GM18909 (cell line): ENCODE measurements around the gene SAMHD1.
"Not testable (repeated sequence)": the region's sequence is repeated elsewhere in the genome, so short reads cannot be mapped to it uniquely, and the experiment has no call there.

Experiments used
- ATAC-seq: cut with Tn5 transposase; IDR thresholded peaks from one replicate; pipeline ENCODE4 v1.9.1; 2021; ENCODE audit warnings: mild to moderate bottlenecking; ENCODE audit not compliant: unreplicated experiment, poor library complexity

SAMHD1 gene

GRCh38 chr20:36919715-36920333 lies 31.7 kb downstream of the SAMHD1 start:
- no peak for ATAC-seq

GRCh38 chr20:36917943-36918342 lies 33.6 kb downstream of the SAMHD1 start:
- no peak for ATAC-seq

DNA sequence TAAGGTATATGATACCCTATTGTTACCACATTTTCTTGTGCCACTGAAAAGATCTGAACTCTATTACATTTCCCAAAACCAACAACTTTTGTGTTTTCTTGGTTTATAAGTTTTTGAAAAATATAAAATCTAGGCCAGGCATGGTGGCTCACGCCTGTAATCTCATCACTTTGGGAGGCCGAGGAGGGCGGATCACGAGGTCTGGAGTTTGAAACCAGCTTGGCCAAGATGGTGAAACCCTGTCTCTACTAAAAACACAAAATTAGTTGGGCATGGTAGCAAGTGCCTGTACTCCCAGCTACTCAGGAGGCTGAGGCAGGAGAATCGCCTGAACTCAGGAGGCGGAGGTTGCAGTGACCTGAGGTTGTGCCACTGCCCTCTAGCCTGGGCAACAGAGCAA lies 34.3 kb downstream of the SAMHD1 start:
- no peak for ATAC-seq

DNA sequence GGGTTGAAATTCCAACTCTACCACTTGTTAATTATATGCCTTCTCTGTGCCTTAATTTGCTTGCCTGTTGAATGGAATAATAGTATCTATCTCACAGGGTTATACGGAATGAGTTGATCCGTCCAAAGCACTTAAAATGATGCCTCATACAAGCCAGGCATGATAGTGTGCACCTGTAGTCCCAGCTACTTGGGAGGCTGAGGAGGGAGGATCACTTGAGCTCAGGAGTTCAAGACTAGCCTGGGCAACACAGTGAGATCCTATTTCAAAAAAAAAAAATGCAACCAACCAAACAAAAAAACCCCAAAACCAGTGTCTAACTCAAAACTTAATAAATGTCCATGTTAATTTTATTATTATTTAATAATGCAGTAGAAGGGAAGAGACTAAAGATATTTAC lies 35.3 kb downstream of the SAMHD1 start:
- ATAC-seq: no peak

GRCh38 chr20:36908603-36909002 lies 42.9 kb downstream of the SAMHD1 start:
- ATAC-seq: no peak

GRCh38 chr20:36906086-36906485 lies 45.4 kb downstream of the SAMHD1 start:
- ATAC-seq: not testable (repeated sequence)

- ATAC-seq: not testable (repeated sequence)
Observed at GRCh38 chr20:36905566-36905965, 45.9 kb downstream of the SAMHD1 start.

- no peak for ATAC-seq
Observed at GRCh38 chr20:36904690-36905089, 46.8 kb downstream of the SAMHD1 start.

- no peak for ATAC-seq
Observed at GRCh38 chr20:36895036-36895435, 56.5 kb downstream of the SAMHD1 start.

DNA sequence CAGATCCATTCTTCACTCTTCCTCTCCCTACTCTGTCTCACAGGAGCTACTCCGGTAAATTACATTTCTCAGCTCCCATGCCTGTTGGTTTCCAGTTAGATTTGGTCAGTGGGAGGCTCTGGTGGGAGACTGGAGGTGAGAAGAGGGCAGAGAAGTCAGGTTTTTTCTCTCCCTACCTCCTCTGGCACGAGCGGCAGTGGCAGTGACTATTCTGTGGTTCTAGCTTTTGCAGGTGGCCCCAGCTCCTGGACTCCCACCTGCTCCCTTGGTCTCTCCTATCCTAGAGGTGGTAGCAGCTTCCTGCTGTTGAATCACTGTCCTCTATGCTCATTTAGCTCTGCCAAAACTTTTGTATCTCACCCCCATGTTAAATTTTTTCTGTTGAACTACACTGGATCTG lies 57.7 kb downstream of the SAMHD1 start:
- ATAC-seq: no peak

DNA sequence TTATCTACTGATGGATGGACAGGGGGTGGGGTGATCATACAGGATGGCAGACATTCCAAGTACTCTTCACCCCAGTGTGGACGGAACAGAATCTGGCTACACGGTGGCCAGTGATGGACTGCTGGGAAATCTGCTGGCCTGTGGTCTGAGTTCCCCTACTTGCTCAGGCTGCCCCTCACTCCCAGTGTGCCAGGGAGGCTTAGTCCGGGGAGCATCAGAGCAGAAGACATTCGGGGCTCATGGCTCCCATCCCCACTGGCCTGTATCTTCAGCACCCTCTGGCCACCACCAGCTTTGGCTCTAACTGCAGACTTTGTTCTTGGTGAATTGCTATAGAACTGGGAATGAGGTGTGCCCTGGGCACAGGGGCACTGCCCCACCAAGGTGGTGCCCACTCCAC lies 60.3 kb downstream of the SAMHD1 start:
- ATAC-seq: no peak

GRCh38 chr20:36890586-36890985 lies 60.9 kb downstream of the SAMHD1 start:
- ATAC-seq: no peak

DNA sequence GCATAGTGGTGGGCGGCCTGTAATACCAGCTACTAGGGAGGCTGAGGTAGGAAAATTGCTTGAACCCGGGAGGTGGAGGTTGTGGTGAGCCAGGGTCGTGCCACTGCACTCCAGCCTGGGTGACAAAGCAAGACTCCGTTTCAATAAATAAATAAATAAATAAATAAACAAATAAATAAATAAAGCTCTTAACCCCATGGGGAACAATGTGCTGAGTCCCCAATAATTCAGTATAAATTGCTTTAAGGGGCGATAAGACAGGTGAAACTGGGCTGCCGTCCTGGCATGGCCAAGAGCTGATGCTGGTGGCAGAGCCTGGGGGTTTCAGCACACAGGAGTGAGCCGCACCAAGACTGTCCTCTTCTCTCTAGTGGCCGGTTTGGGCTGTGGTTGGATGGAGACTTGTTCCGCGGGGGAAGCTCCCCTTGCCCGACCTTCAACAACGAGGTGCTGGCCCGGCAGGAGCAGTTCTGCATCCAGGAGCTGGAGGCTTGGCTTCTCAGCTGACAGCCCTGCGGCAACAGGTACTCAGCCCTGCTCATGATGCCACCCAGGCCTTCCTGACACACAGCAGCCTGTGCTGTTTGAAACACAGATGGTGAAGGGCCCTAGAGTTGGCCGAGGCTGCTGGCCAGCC lies 62.5 kb downstream of the SAMHD1 start:
- ATAC-seq: no peak

DNA sequence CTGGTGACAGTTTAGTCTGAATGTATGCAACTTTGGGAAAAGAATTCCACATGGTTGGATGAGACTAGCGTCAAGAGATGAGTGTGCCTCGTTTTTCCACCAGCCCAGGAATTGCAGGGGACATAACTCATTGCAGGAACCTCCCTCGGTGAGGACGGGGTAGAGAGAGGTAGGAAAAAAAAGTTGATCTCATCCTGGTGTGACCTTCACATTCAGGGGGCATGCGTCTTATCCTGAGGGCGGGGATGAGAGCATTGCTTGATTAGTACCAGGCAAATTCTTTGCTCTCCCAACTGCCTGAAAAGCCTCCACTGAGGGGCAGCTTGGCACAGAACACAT lies 63.8 kb downstream of the SAMHD1 start:
- ATAC-seq: no peak

- no peak for ATAC-seq
Observed at GRCh38 chr20:36886859-36887751, 64.4 kb downstream of the SAMHD1 start.

DNA sequence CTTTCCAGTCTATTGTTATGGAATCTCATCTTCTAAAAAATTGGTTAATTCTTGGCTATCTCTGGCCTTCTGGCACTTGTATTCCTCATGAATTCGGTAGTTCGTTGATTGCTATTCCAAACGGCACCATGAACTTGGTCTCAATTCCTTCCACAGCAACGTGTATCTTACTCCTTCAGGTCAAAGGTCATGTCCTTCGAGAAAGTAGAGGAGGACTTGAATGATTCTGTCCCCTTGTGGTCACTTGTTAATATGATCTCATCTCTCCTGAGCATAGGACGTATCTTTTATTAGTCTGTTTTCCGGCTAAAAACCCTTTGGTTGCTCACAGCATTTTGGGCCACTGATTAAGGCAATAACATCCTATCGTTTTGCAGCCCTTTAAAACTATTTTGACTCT lies 66.2 kb downstream of the SAMHD1 start:
- no peak for ATAC-seq

DNA sequence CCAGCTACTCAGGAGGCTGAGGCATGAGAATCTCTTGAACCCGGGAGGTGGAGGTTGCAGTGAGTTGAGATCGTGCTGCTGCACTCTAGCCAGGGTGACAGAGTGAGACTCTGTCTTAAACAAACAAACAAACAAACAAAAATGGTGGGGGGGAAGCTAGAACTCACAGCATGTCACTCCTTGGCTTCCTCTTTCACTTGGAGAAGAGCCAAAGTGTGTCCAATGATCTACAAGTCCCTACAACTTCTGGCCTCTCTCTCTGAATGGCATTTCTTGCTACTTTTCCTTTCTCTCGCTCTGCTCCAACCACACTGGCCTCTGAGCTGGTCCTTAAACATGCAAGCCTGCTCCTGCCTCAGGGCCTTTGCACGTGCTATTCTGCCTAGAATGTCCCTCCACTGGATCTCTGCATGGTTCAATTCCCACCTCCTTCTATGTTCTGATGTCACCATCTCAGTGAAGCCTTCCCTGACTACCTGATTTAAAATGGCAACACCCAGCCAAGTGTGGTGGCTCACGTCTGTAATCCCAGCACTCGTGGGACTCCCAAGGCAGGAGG lies 67.5 kb downstream of the SAMHD1 start:
- ATAC-seq: no peak

DNA sequence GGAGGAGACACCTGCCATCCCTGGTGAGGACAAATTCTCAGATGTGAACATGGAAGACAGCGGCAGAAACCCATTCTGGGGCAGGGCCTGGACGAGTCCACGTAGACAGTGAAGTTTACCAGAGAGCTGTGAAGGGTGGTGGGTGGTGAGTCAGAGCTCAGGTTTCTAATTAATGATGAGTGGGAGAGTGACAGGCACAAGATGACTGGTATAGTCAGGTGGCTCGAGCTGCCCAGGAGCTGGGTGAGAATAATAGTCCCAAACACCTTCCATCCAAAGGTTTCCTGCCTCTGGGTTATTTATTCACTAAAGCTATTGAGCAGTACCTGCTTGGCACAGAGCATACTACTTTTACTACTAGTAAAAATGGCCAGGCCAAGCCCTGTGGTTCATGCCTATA lies 69.6 kb downstream of the SAMHD1 start:
- no peak for ATAC-seq

DNA sequence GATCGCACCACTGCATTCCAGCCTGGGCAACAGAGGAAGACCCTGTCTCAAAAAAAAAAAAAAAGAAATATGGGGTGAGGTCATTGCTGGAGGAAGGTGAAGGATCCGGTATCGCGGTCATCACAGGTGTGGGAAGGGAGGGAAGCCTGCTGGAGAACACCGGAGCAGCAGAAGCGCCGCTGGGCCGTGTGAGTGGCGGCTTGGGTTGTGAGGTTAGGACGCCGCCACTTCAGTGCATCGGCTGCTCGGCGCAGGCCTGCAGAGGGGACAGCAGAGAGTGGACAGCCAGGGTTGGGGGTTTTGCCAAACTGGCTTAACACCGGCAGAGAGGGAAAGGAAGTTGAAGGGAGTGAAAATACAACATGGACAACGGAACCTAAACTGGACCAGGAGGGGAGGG lies 70.2 kb downstream of the SAMHD1 start:
- ATAC-seq: no peak

- no peak for ATAC-seq
Observed at GRCh38 chr20:36880741-36881250, 70.7 kb downstream of the SAMHD1 start.

DNA sequence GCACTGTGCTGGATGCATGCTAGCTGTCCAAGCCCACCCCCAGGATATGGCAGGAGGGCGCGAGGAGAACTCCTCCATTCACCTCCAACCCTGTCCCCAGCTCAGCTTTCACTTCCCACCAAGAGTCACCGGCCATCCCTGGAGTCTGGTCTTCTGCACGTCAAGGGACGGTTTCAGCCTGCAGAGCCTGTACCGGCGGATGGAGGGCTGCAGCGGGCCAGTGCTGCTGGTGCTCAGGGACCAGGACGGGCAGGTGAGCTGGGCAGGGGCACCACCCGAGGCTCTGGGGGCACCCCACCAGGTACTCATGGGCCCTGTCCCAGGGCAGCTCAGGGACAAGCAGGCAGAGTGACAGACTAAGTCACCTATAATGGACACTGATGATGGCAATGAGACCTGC lies 72.6 kb downstream of the SAMHD1 start:
- ATAC-seq: no peak
